K562 (cell line): ENCODE results near the gene SMCO4. TPM values are rescaled to one million over a fixed set of nuclear protein-coding genes. Genes with fewer than 3 reads are reported as not detected.

Experiments used
- ATAC-seq: fragments of 200-7000 bp; cut with Tn5 transposase; 3 replicates; pipeline ENCODE4 v1.9.1; 2020; ENCODE audit warnings: moderate library complexity
- BruUV-seq: library from RNA; stranded (reverse); fragments of 400-500 nt; replicated peaks from 2 replicates; lab custom pipeline; 2021; lab: Mats Ljungman, UMichigan
- CTCF ChIA-PET: fragments of 300-600 bp; formaldehyde crosslinking; extraction: SDS; loops from one replicate; lab custom pipeline; 2021; ENCODE audit warnings: low intra/inter-chr PET ratio; lab: Yijun Ruan, JAX
- POLR2A ChIA-PET: fragments of 300-600, 350-650 bp; sonication (Branson Sonifier 250); formaldehyde crosslinking; extraction: SDS; loops from one replicate; lab custom pipeline; 2021; ENCODE audit warnings: antibody characterized with exemption, inconsistent platforms; lab: Yijun Ruan, JAX
- DNase-seq, 4 experiments: peaks; one replicate each; pipeline versions ENCODE4 v3.0.0 to v3.0.0-alpha.2; 2011 to 2018; ENCODE audit warnings: low spot score in 3 of 4, mixed read lengths in 3 of 4; ENCODE audit errors: extremely low read depth in 1 of 4
- FAIRE-seq: peaks from 2 replicates; lab custom pipeline; 2011; peaks lifted over from hg19 to GRCh38; lab: Jason Lieb, UNC
- H2AFZ ChIP-seq: 2 replicates; pipeline ENCODE4 v1.6.0; 2011; ENCODE audit warnings: low read depth, low read length, control low read depth, inconsistent platforms
- H3K27ac ChIP-seq: fragments of 200-600 bp; 3 replicates; pipeline ENCODE4 v1.8.0; 2011; ENCODE audit warnings: low read depth, mild to moderate bottlenecking, control low read depth, inconsistent platforms, low read length, moderate library complexity, mixed read lengths; ENCODE audit errors: extremely low read depth
- H3K27me3 ChIP-seq, 2 experiments: fragments of 300-600 bp in 1 of 2; 2 replicates in 1 of 2; 3 replicates in 1 of 2; pipeline versions ENCODE4 v1.6.0 to v1.8.0; 2011; ENCODE audit warnings: inconsistent platforms in 2 of 2, low read length in 2 of 2, mild to moderate bottlenecking in 1 of 2, mixed read lengths in 1 of 2, moderate library complexity in 1 of 2; ENCODE audit not compliant: control insufficient read depth in 2 of 2, insufficient read depth in 2 of 2
- H3K36me3 ChIP-seq: fragments of 300-600 bp; 3 replicates; pipeline ENCODE4 v1.8.0; 2011; ENCODE audit warnings: mild to moderate bottlenecking, low read length, inconsistent platforms; ENCODE audit not compliant: control insufficient read depth, insufficient read depth
- H3K4me1 ChIP-seq, 2 experiments: fragments of 200-600 bp in 1 of 2; replicated peaks in 1 of 2; 2 replicates in 1 of 2; 3 replicates in 1 of 2; pipeline versions ENCODE4 v1.5.1 to v1.8.0; 2011; ENCODE audit warnings: inconsistent platforms in 2 of 2, low read length in 2 of 2, mild to moderate bottlenecking in 1 of 2, mixed read lengths in 1 of 2, moderate library complexity in 1 of 2; ENCODE audit not compliant: control insufficient read depth in 2 of 2, insufficient read depth in 2 of 2
- H3K4me2 ChIP-seq: 2 replicates; pipeline ENCODE4 v1.6.1; 2011; ENCODE audit warnings: low read length, control low read depth, inconsistent platforms, mixed read lengths; ENCODE audit not compliant: insufficient read depth
- H3K4me3 ChIP-seq: fragments of 200-600 bp; sonication (generic), shearing (Covaris generic); 2 replicates; pipeline ENCODE4 v1.5.1; 2016; ENCODE audit warnings: control low read depth, inconsistent platforms
- H3K79me2 ChIP-seq: fragments of 200-600 bp; 3 replicates; pipeline ENCODE4 v1.8.0; 2011; ENCODE audit warnings: low read length, inconsistent platforms; ENCODE audit not compliant: control insufficient read depth, insufficient read depth
- H3K9ac ChIP-seq, 2 experiments: 2 replicates each; pipeline versions ENCODE4 v1.6.0 to v1.6.1; 2011; ENCODE audit warnings: low read depth in 2 of 2, low read length in 2 of 2, control low read depth in 1 of 2, inconsistent platforms in 1 of 2, mild to moderate bottlenecking in 1 of 2, mixed read lengths in 1 of 2; ENCODE audit not compliant: insufficient read depth in 1 of 2
- H3K9me1 ChIP-seq: one replicate; pipeline ENCODE4 v1.6.0; 2011; ENCODE audit warnings: inconsistent platforms, mild to moderate bottlenecking, low read length, moderate library complexity; ENCODE audit not compliant: control insufficient read depth, insufficient read depth
- H3K9me3 ChIP-seq: replicated peaks from 2 replicates; pipeline ENCODE4 v1.5.1; 2011; ENCODE audit warnings: low read depth, low read length, inconsistent platforms; ENCODE audit not compliant: control insufficient read depth, insufficient read depth
- H4K20me1 ChIP-seq: replicated peaks from 2 replicates; pipeline ENCODE4 v1.6.1; 2011; ENCODE audit warnings: low read length, inconsistent platforms, mixed read lengths; ENCODE audit not compliant: control insufficient read depth, insufficient read depth
- CBFA2T3 ChIP-seq: fragments of 450-650 bp; IDR thresholded peaks from 2 replicates; pipeline ENCODE4 v1.6.1; 2017
- CEBPB ChIP-seq: fragments of 450-650 bp; IDR thresholded peaks from 2 replicates; pipeline ENCODE4 v1.6.1; 2016; ENCODE audit warnings: missing genetic modification characterization, missing compliant biosample characterization
- ELK1 ChIP-seq: sonication (generic); formaldehyde crosslinking; IDR thresholded peaks from 2 replicates; pipeline ENCODE4 v1.8.1; 2022; ENCODE audit warnings: missing genetic modification reagents
- FOSL1 ChIP-seq: fragments of 200-800 bp; sonication (Bioruptor generic); conservative IDR thresholded peaks from 2 replicates; pipeline ENCODE4 v1.6.1; 2016; ENCODE audit warnings: missing genetic modification characterization, missing compliant biosample characterization
- GTF2A2 ChIP-seq: IDR thresholded peaks from 2 replicates; pipeline ENCODE4 v1.6.1; 2016; ENCODE audit warnings: mild to moderate bottlenecking, missing genetic modification characterization, missing compliant biosample characterization
- MCM3 ChIP-seq: fragments of 450-650 bp; IDR thresholded peaks from 2 replicates; pipeline ENCODE4 v1.6.1; 2016
- NR4A1 ChIP-seq, 2 experiments: fragments of 250-450 bp in 1 of 2; fragments of 450-650 bp in 1 of 2; sonication (Bioruptor Pico) in 1 of 2; IDR thresholded peaks; 2 replicates each; pipeline versions ENCODE4 v1.4.0 to v1.6.1; 2016 to 2020; ENCODE audit warnings: mild to moderate bottlenecking in 2 of 2, missing compliant biosample characterization in 1 of 2, missing genetic modification characterization in 1 of 2, moderate library complexity in 1 of 2
- PHF8 ChIP-seq: fragments of 200-600 bp; sonication (generic); IDR thresholded peaks from 2 replicates; pipeline ENCODE4 v1.6.1; 2012; ENCODE audit warnings: mixed run types, mild to moderate bottlenecking, inconsistent platforms, low read length, moderate library complexity, borderline replicate concordance
- SETDB1 ChIP-seq: IDR thresholded peaks from one replicate; pipeline ENCODE4 v1.6.1; 2012; ENCODE audit warnings: low read length, control low read depth, inconsistent platforms
- SREBF1 ChIP-seq: fragments of 150-350 bp; IDR thresholded peaks from 2 replicates; pipeline ENCODE4 v1.6.1; 2014; ENCODE audit warnings: antibody characterized with exemption, low read depth, low read length, borderline replicate concordance
- ZC3H8 ChIP-seq: fragments of 450-650 bp; IDR thresholded peaks from 2 replicates; pipeline ENCODE4 v1.6.1; 2017
- ZNF143 ChIP-seq: sonication (generic); formaldehyde crosslinking; IDR thresholded peaks from 2 replicates; pipeline ENCODE4 v1.9.0; 2022; ENCODE audit warnings: mild to moderate bottlenecking, missing genetic modification reagents
- WGBS: fragments of 100-300 bp; shearing (Covaris generic); methylation state at CpG from one replicate; pipeline ENCODE4 v1.1.6; 2016; ENCODE audit warnings: low coverage, mixed read lengths; ENCODE audit not compliant: insufficient coverage; ENCODE audit errors: missing lambda C conversion rate; 5-methylcytosine and 5-hydroxymethylcytosine counted together
- in situ Hi-C: fragments of 300-500 bp; cut with MboI; formaldehyde crosslinking; loops from 4 replicates; pipeline ENCODE4 v1.15.0; 2018; ENCODE audit warnings: inconsistent platforms, mixed read lengths
- intact Hi-C: fragments of 100-400 bp; cut with micrococcal nuclease; formaldehyde crosslinking; loops from 2 replicates; pipeline ENCODE4 v1.14.2; 2022
- polyA plus RNA-seq, 8 experiments: library from polyadenylated mRNA; depleted of rRNA in 4 of 8; stranded (reverse) in 5 of 8; unstranded in 3 of 8; fragments of >200 nt; fragmentation: Nextera tagmentation in 2 of 8; fragmentation: Illumina TruSeq in 1 of 8; extraction: Ambion mirVana in 2 of 8; extraction: Trizol in 1 of 8; gene quantifications; 2 replicates each; pipeline versions ENCODE4 v1.2.1 to v1.2.3, GENCODE V29; 2011 to 2014; ENCODE audit warnings: inconsistent platforms in 1 of 8, missing spikeins in 1 of 8
- total RNA-seq, 7 experiments: library from RNA; depleted of rRNA in 6 of 7; stranded (reverse); fragments of >200 nt in 6 of 7; fragmentation: Illumina TruSeq in 2 of 7; extraction: Trizol in 2 of 7; gene quantifications; 2 replicates each; pipeline versions ENCODE4 v1.2.1 to v1.2.3, GENCODE V29; 2011 to 2021; ENCODE audit warnings: low replicate concordance in 1 of 7
- TF ChIP-seq, protein P1 (sequence below): fragments of 150-350 bp; IDR thresholded peaks from 2 replicates; pipeline ENCODE4 v1.6.1; 2014; ENCODE audit warnings: low read depth, mild to moderate bottlenecking, low read length, borderline replicate concordance
- TF ChIP-seq, protein P2 (sequence below): fragments of 450-650 bp; formaldehyde crosslinking; IDR thresholded peaks from 2 replicates; pipeline ENCODE4 v1.4.0; 2022; ENCODE audit warnings: missing genetic modification characterization
- TF ChIP-seq, protein P3 (sequence below): fragments of 250-450 bp; sonication (Bioruptor Pico); IDR thresholded peaks from 2 replicates; pipeline ENCODE4 v1.8.0; 2022; ENCODE audit warnings: inconsistent platforms, mild to moderate bottlenecking, moderate library complexity, borderline replicate concordance

The SMCO4 gene
- total and polyA plus RNA-seq, 9 of the 15 experiments (the other 6 are each of a cell fraction or from before 2014, with no cell fraction given) = 1.8 to 27.8 (median 15.3) TPM

- Histone ChIP-seq H3K79me2 (no peaks in the 10 kb centered on the region), H3K9ac (no peak overlapping the region), H3K27me3 (no peaks in the 10 kb centered on the region), H4K20me1 (0 out of 2 replicates have a peak, but pooled peaks cover 3% of the 10 kb centered on the region), H3K36me3 (no peaks in the 10 kb centered on the region; the same call in 2 of the 3 replicates), H3K9me3 (no peaks in the 10 kb centered on the region), H3K27ac (no peak overlapping the region), H3K4me3 (no peak overlapping the region), H2AFZ (no peak overlapping the region), H3K4me1 (peaks cover 0 to 5% of the 10 kb centered on the region in 2 experiments; a peak in 2 of 5 replicates), H3K9me1 (no peaks in the 10 kb centered on the region), H3K4me2 (no peak overlapping the region)
- 20% methylated on average over 5 of the region's 5 CpGs for WGBS
- ChIA-PET CTCF (no interaction called here), POLR2A (interaction anchor here (0.6 kb wide), 1 partner anchor 16 kb away, joined by 5 read pairs; no protein-coding TSS in a partner anchor)
- no peak for ATAC-seq
- no peak for DNase-seq
- intact Hi-C loops (no loop called here), in situ Hi-C loops (no loop called here)
- no peak for FAIRE-seq
- BruUV-seq = no TSS peak
- TF ChIP-seq MCM3 = no peak
- TF ChIP-seq, protein P1, sequence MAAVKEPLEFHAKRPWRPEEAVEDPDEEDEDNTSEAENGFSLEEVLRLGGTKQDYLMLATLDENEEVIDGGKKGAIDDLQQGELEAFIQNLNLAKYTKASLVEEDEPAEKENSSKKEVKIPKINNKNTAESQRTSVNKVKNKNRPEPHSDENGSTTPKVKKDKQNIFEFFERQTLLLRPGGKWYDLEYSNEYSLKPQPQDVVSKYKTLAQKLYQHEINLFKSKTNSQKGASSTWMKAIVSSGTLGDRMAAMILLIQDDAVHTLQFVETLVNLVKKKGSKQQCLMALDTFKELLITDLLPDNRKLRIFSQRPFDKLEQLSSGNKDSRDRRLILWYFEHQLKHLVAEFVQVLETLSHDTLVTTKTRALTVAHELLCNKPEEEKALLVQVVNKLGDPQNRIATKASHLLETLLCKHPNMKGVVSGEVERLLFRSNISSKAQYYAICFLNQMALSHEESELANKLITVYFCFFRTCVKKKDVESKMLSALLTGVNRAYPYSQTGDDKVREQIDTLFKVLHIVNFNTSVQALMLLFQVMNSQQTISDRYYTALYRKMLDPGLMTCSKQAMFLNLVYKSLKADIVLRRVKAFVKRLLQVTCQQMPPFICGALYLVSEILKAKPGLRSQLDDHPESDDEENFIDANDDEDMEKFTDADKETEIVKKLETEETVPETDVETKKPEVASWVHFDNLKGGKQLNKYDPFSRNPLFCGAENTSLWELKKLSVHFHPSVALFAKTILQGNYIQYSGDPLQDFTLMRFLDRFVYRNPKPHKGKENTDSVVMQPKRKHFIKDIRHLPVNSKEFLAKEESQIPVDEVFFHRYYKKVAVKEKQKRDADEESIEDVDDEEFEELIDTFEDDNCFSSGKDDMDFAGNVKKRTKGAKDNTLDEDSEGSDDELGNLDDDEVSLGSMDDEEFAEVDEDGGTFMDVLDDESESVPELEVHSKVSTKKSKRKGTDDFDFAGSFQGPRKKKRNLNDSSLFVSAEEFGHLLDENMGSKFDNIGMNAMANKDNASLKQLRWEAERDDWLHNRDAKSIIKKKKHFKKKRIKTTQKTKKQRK = no peak
- TF ChIP-seq SETDB1 = no peak
- no peak for TF ChIP-seq PHF8
- TF ChIP-seq, protein P2, sequence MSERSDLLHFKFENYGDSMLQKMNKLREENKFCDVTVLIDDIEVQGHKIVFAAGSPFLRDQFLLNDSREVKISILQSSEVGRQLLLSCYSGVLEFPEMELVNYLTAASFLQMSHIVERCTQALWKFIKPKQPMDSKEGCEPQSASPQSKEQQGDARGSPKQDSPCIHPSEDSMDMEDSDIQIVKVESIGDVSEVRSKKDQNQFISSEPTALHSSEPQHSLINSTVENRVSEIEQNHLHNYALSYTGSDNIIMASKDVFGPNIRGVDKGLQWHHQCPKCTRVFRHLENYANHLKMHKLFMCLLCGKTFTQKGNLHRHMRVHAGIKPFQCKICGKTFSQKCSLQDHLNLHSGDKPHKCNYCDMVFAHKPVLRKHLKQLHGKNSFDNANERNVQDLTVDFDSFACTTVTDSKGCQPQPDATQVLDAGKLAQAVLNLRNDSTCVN (CRISPR knock-in tag) = no peak
- 0 out of 2 replicates have a peak, but pooled peaks have one; percentile 22 for TF ChIP-seq CEBPB
- no peak for TF ChIP-seq ZC3H8
- TF ChIP-seq SREBF1 = no peak
- TF ChIP-seq ZNF143 = no peak
- TF ChIP-seq FOSL1 (tag) = peak; percentile 43
- TF ChIP-seq GTF2A2 = no peak
- TF ChIP-seq ELK1 (CRISPR knock-in tag) = no peak
- TF ChIP-seq, protein P3, sequence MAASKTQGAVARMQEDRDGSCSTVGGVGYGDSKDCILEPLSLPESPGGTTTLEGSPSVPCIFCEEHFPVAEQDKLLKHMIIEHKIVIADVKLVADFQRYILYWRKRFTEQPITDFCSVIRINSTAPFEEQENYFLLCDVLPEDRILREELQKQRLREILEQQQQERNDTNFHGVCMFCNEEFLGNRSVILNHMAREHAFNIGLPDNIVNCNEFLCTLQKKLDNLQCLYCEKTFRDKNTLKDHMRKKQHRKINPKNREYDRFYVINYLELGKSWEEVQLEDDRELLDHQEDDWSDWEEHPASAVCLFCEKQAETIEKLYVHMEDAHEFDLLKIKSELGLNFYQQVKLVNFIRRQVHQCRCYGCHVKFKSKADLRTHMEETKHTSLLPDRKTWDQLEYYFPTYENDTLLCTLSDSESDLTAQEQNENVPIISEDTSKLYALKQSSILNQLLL (CRISPR knock-in tag) = no peak
- 0 out of 2 replicates have a peak, but pooled peaks have one; percentile 8 for TF ChIP-seq CBFA2T3
- TF ChIP-seq NR4A1 (CRISPR knock-in tag; IDR thresholded peaks at IDR 0.05) = no peak
- no peak for TF ChIP-seq NR4A1 (tag; IDR thresholded peaks at IDR 0.05)
Measured at GRCh38 chr11:93520726-93521509, 22.3 kb downstream of the SMCO4 start.
